HepG2 (cell line): ENCODE measurements around the gene ATP10D. TPM values are rescaled to one million over a fixed set of nuclear protein-coding genes. Genes with fewer than 3 reads are reported as not detected.

ENCODE experiments used
- ATAC-seq: fragments of 200-7000 bp; cut with Tn5 transposase; 3 replicates; pipeline ENCODE4 v1.9.1; 2020; ENCODE audit warnings: mild to moderate bottlenecking, moderate library complexity
- BruUV-seq: library from RNA; stranded (reverse); fragments of 400-500 nt; replicated peaks from 2 replicates; lab custom pipeline; 2021; lab: Mats Ljungman, UMichigan
- CTCF ChIA-PET: fragments of 300-600 bp; formaldehyde crosslinking; extraction: SDS; loops from one replicate; lab custom pipeline; 2021; ENCODE audit warnings: low total read pairs, inconsistent platforms, low intra/inter-chr PET ratio; lab: Yijun Ruan, JAX
- POLR2A ChIA-PET: fragments of 350-600 bp; sonication (Branson Sonifier 250); formaldehyde crosslinking; loops from one replicate; lab custom pipeline; 2020; ENCODE audit warnings: antibody characterized with exemption, inconsistent platforms; lab: Yijun Ruan, JAX
- DNase-seq: peaks from one replicate; pipeline ENCODE4 v3.0.0-alpha.2; 2015; ENCODE audit warnings: low spot score
- FAIRE-seq: peaks from 3 replicates; lab custom pipeline; 2011; peaks lifted over from hg19 to GRCh38; lab: Jason Lieb, UNC
- H2AFZ ChIP-seq: one replicate; pipeline ENCODE4 v1.6.1; 2011; ENCODE audit warnings: low read length, inconsistent platforms
- H3K27ac ChIP-seq: fragments of 300-600 bp; 3 replicates; pipeline ENCODE4 v1.8.0; 2011; ENCODE audit warnings: mixed run types, mild to moderate bottlenecking, mixed read lengths, low read length, inconsistent platforms; ENCODE audit not compliant: insufficient read depth; ENCODE audit errors: extremely low read length
- H3K27me3 ChIP-seq, 2 experiments: fragments of 200-600 bp in 1 of 2; 2 replicates in 1 of 2; 3 replicates in 1 of 2; pipeline versions ENCODE4 v1.6.0 to v1.8.0; 2011; ENCODE audit warnings: low read length in 2 of 2, mild to moderate bottlenecking in 2 of 2, moderate library complexity in 2 of 2, inconsistent platforms in 1 of 2; ENCODE audit not compliant: insufficient read depth in 2 of 2, control insufficient read depth in 1 of 2
- H3K36me3 ChIP-seq, 2 experiments: fragments of 200-600 bp in 1 of 2; replicated peaks in 1 of 2; 2 replicates in 1 of 2; 3 replicates in 1 of 2; pipeline versions ENCODE4 v1.5.1 to v1.8.0; 2011; ENCODE audit warnings: low read length in 2 of 2, inconsistent platforms in 1 of 2; ENCODE audit not compliant: insufficient read depth in 2 of 2, control insufficient read depth in 1 of 2
- H3K4me1 ChIP-seq: 2 replicates; pipeline ENCODE4 v1.5.1; 2012; ENCODE audit warnings: low read length, inconsistent platforms; ENCODE audit not compliant: insufficient read depth
- H3K4me2 ChIP-seq: 2 replicates; pipeline ENCODE4 v1.6.0; 2011; ENCODE audit warnings: low read depth, low read length, inconsistent platforms
- H3K4me3 ChIP-seq, 3 experiments: fragments of 200-600 bp in 1 of 3; sonication (generic), shearing (Covaris generic) in 1 of 3; replicated peaks in 1 of 3; 2 replicates each; pipeline ENCODE4 v1.5.1; 2011 to 2016; ENCODE audit warnings: low read length in 3 of 3, inconsistent platforms in 2 of 3, low read depth in 2 of 3, mild to moderate bottlenecking in 2 of 3, control low read depth in 1 of 3, mixed read lengths in 1 of 3; ENCODE audit not compliant: insufficient read depth in 1 of 3
- H3K79me2 ChIP-seq: one replicate; pipeline ENCODE4 v1.6.1; 2011; ENCODE audit warnings: low read length, inconsistent platforms; ENCODE audit not compliant: insufficient read depth
- H3K9ac ChIP-seq: 2 replicates; pipeline ENCODE4 v1.6.0; 2011; ENCODE audit warnings: mild to moderate bottlenecking, low read depth, low read length, inconsistent platforms; ENCODE audit not compliant: insufficient read depth
- H3K9me3 ChIP-seq: 2 replicates; pipeline ENCODE4 v1.5.1; 2012; ENCODE audit warnings: mild to moderate bottlenecking, low read length
- H4K20me1 ChIP-seq: 2 replicates; pipeline ENCODE4 v1.6.0; 2011; ENCODE audit warnings: inconsistent platforms, mild to moderate bottlenecking, low read length, moderate library complexity; ENCODE audit not compliant: insufficient read depth
- FLYWCH1 ChIP-seq: sonication (generic); formaldehyde crosslinking; IDR thresholded peaks from 2 replicates; pipeline ENCODE4 v1.8.1; 2023; ENCODE audit warnings: mild to moderate bottlenecking, missing genetic modification reagents
- HDAC1 ChIP-seq: sonication (generic); formaldehyde crosslinking; IDR thresholded peaks from 2 replicates; pipeline ENCODE4 v1.5.1; 2020; ENCODE audit warnings: mild to moderate bottlenecking, missing genetic modification reagents
- IKZF4 ChIP-seq: sonication (generic); formaldehyde crosslinking; IDR thresholded peaks from 2 replicates; pipeline ENCODE4 v1.5.1; 2020; ENCODE audit warnings: borderline replicate concordance, mild to moderate bottlenecking, low read depth, missing genetic modification reagents; ENCODE audit errors: not compliant biosample characterization
- KDM1A ChIP-seq: IDR thresholded peaks from 2 replicates; pipeline ENCODE4 v1.6.1; 2016; ENCODE audit warnings: missing compliant biosample characterization
- MED1 ChIP-seq: sonication (generic); formaldehyde crosslinking; IDR thresholded peaks from 2 replicates; pipeline ENCODE4 v1.4.0; 2020; ENCODE audit warnings: missing genetic modification reagents
- NCOA1 ChIP-seq: sonication (generic); formaldehyde crosslinking; IDR thresholded peaks from 2 replicates; pipeline ENCODE4 v1.9.0; 2021; ENCODE audit warnings: missing genetic modification reagents
- SRSF9 ChIP-seq: fragments of 200-400 bp; formaldehyde crosslinking; IDR thresholded peaks from 2 replicates; pipeline ENCODE4 v1.6.1; 2018; ENCODE audit warnings: borderline replicate concordance, mild to moderate bottlenecking, low read depth, low read length; ENCODE audit not compliant: insufficient read depth, poor library complexity, severe bottlenecking
- SSRP1 ChIP-seq: IDR thresholded peaks from 2 replicates; pipeline ENCODE4 v1.6.1; 2016; ENCODE audit warnings: control low read depth
- ZNF337 ChIP-seq: sonication (generic); formaldehyde crosslinking; IDR thresholded peaks from 2 replicates; pipeline ENCODE4 v1.5.1; 2020; ENCODE audit warnings: missing genetic modification reagents, low read depth, mild to moderate bottlenecking, borderline replicate concordance
- ZNF556 ChIP-seq: sonication (generic); formaldehyde crosslinking; IDR thresholded peaks from 2 replicates; pipeline ENCODE4 v1.4.0; 2020; ENCODE audit warnings: mild to moderate bottlenecking, missing genetic modification reagents, borderline replicate concordance
- ZNF83 ChIP-seq: sonication (generic); formaldehyde crosslinking; IDR thresholded peaks from 2 replicates; pipeline ENCODE4 v1.4.0; 2020; ENCODE audit warnings: missing genetic modification reagents, mild to moderate bottlenecking, borderline replicate concordance
- WGBS: methylation state at CpG from one replicate; pipeline ENCODE4 v1.1.6; 2017; ENCODE audit warnings: low lambda C conversion rate; 5-methylcytosine and 5-hydroxymethylcytosine counted together
- in situ Hi-C: cut with HindIII; loops from 2 replicates; pipeline ENCODE4 v1.10.0; 2017; ENCODE audit warnings: low pct_unique_long_range_greater_than_20kb; ENCODE audit not compliant: extremely low pct_ligation_motif_present
- intact Hi-C: fragments of 100-400 bp; cut with micrococcal nuclease; formaldehyde crosslinking; loops from one replicate; pipeline ENCODE4 v1.10.0; 2022; ENCODE audit not compliant: unreplicated experiment
- polyA plus RNA-seq, 8 experiments: library from polyadenylated mRNA; depleted of rRNA in 3 of 8; stranded (reverse) in 7 of 8; unstranded in 1 of 8; fragments of >200 nt; fragmentation: Illumina TruSeq in 4 of 8; extraction: Trizol in 4 of 8; gene quantifications; 2 replicates each; pipeline versions ENCODE4 v1.2.1 to v1.2.3, GENCODE V29; 2011 to 2016; ENCODE audit warnings: low read depth in 4 of 8, missing spikeins in 1 of 8, mixed read lengths in 1 of 8; ENCODE audit not compliant: insufficient read depth in 1 of 8
- total RNA-seq, 5 experiments: library from RNA; depleted of rRNA; stranded (reverse); fragments of >200 nt; fragmentation: Illumina TruSeq; extraction: Trizol; gene quantifications; 2 replicates each; pipeline ENCODE4 v1.2.3, GENCODE V29; 2016; ENCODE audit warnings: low read depth in 1 of 5

ATP10D gene
- total and polyA plus RNA-seq, 2 of the 13 experiments (the other 11 are each of a cell fraction or from before 2014, with no cell fraction given): 2.2 to 9.8 TPM

DNA sequence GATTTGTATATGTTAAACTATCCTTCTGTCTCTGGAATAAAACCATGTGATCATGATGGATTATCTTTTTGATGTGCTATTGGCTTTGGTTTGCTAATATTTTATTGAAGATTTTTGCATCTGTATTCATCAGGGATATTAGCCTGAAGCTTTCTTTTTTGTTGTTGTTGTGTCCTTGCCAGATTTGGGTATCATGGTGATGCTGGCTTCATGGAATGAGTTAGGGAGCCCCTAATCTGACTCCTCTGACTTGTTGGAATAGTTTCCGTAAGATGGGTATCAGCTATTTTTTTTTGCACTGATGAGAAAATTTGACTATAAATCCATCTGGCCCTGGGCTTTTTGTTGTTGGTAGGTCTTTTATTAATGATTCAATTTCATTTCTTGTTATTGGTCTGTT, 45.7 kb downstream of the ATP10D start:
- Histone ChIP-seq H3K4me1 (no peaks in the 10 kb centered on the region), H3K27ac (no peak overlapping the region), H3K4me2 (no peak overlapping the region), H3K36me3 (no peaks in the 10 kb centered on the region), H3K4me3 (no peak overlapping the region), H3K9me3 (0 out of 2 replicates have a peak, but pooled peaks cover 4% of the 10 kb centered on the region), H3K79me2 (no peaks in the 10 kb centered on the region), H2AFZ (no peak overlapping the region), H4K20me1 (no peaks in the 10 kb centered on the region), H3K9ac (no peak overlapping the region), H3K27me3 (no peaks in the 10 kb centered on the region)
- no peak for TF ChIP-seq NCOA1 (CRISPR knock-in tag)
- no peak for TF ChIP-seq SRSF9
- no peak for TF ChIP-seq KDM1A (CRISPR knock-in tag)
- TF ChIP-seq IKZF4: no peak
- TF ChIP-seq SSRP1 (CRISPR knock-in tag): no peak
- TF ChIP-seq ZNF83: no peak
- TF ChIP-seq FLYWCH1 (CRISPR knock-in tag): no peak
- no peak for TF ChIP-seq HDAC1 (CRISPR knock-in tag)
- TF ChIP-seq ZNF556: no peak
- no peak for TF ChIP-seq ZNF337 (CRISPR knock-in tag)
- no peak for TF ChIP-seq MED1
- ATAC-seq: no peak
- in situ Hi-C loops: no loop called here
- no TSS peak for BruUV-seq
- no peak for FAIRE-seq
- intact Hi-C loops: no loop called here
- no peak for DNase-seq
- ChIA-PET POLR2A (no interaction called here), CTCF (no interaction called here)
- WGBS: 86% methylated on average over 1 of the region's 1 CpG
